ENCODE data around the gene VTI1A. TPM values are rescaled to one million over a fixed set of nuclear protein-coding genes. Genes with fewer than 3 reads are reported as not detected.

Gene VTI1A
- polyA plus RNA-seq, 1 of the 3 experiments (the other 2 are of a cell fraction): 8.3 TPM

GRCh38 chr10:112820320-112820719 is 373.3 kb downstream of the VTI1A start:
- no peaks in the 10 kb centered on the region for H3K36me3 ChIP-seq (replicated peaks in 1 of 2; ENCODE audit: control insufficient read depth in 1 of 2, insufficient read depth in 2 of 2, low read length in 1 of 2)
- H3K9me2 ChIP-seq: no peaks in the 10 kb centered on the region
- peaks cover 3 to 4% of the 10 kb centered on the region in 2 experiments; a peak in 1 of 4 replicates for H3K4me1 ChIP-seq (ENCODE audit: control insufficient read depth in 1 of 2, insufficient read depth in 2 of 2, low read depth in 1 of 2, low read length in 1 of 2)
- H3K4me2 ChIP-seq: no peak overlapping the region
- H3K79me2 ChIP-seq (ENCODE audit: insufficient read depth): no peaks in the 10 kb centered on the region
- CTCF ChIA-PET: interaction anchor here (1.1 kb wide), 1 partner anchor 12 kb away, joined by 4 read pairs; no protein-coding TSS in a partner anchor
- H3K27ac ChIP-seq (ENCODE audit: low read depth in 2 of 2, low read length in 1 of 2): no peak overlapping the region
- H2AFZ ChIP-seq (ENCODE audit: low read depth): no peak overlapping the region
- H3K9ac ChIP-seq: no peak overlapping the region
- TF ChIP-seq MXI1 (IDR thresholded peaks at IDR 0.05; ENCODE audit: low read depth, low read length) (no peak), USF2 (IDR thresholded peaks at IDR 0.05; ENCODE audit: borderline replicate concordance, low read depth, low read length) (no peak), EZH2phosphoT487 (IDR thresholded peaks at IDR 0.05; ENCODE audit: borderline replicate concordance, low read depth) (no peak), MEF2A (IDR thresholded peaks at IDR 0.05; ENCODE audit: borderline replicate concordance, low read depth) (no peak), FOSL2 (IDR thresholded peaks at IDR 0.05; ENCODE audit: borderline replicate concordance, low read depth) (no peak), RCOR1 (IDR thresholded peaks at IDR 0.05; ENCODE audit: low read length) (no peak), CHD2 (IDR thresholded peaks at IDR 0.05; ENCODE audit: low read length, partially characterized antibody) (no peak), IRF3 (IDR thresholded peaks at IDR 0.05; ENCODE audit: low read depth, low read length) (no peak)
- 80% methylated on average over 1 of the region's 1 CpG for WGBS (ENCODE audit: low lambda C conversion rate)
- no peaks in the 10 kb centered on the region for H3K9me3 ChIP-seq
- no peak overlapping the region for H3K4me3 ChIP-seq (ENCODE audit: low read depth in 2 of 2, low read length in 1 of 2)
- no peaks in the 10 kb centered on the region for H3K27me3 ChIP-seq (ENCODE audit: insufficient read depth)
- H3F3A ChIP-seq (replicated peaks; ENCODE audit: insufficient read depth): no peaks in the 10 kb centered on the region
- H4K20me1 ChIP-seq (ENCODE audit: insufficient read depth): no peaks in the 10 kb centered on the region
- POLR2A ChIA-PET: no interaction called here
- no peak for DNase-seq

GRCh38 chr10:112821038-112821437 is 374.0 kb downstream of the VTI1A start:
- DNase-seq: no peak
- Histone ChIP-seq H2AFZ (ENCODE audit: low read depth) (no peak overlapping the region), H3F3A (replicated peaks; ENCODE audit: insufficient read depth) (no peaks in the 10 kb centered on the region), H3K9me2 (no peaks in the 10 kb centered on the region), H3K4me3 (ENCODE audit: low read depth in 2 of 2, low read length in 1 of 2) (no peak overlapping the region), H3K79me2 (ENCODE audit: insufficient read depth) (no peaks in the 10 kb centered on the region), H3K4me1 (ENCODE audit: control insufficient read depth in 1 of 2, insufficient read depth in 2 of 2, low read depth in 1 of 2, low read length in 1 of 2) (peaks cover 1 to 11% of the 10 kb centered on the region in 2 experiments; a peak in 2 of 4 replicates), H3K9me3 (no peaks in the 10 kb centered on the region), H4K20me1 (ENCODE audit: insufficient read depth) (no peaks in the 10 kb centered on the region), H3K36me3 (replicated peaks in 1 of 2; ENCODE audit: control insufficient read depth in 1 of 2, insufficient read depth in 2 of 2, low read length in 1 of 2) (no peaks in the 10 kb centered on the region), H3K9ac (no peak overlapping the region), H3K27me3 (ENCODE audit: insufficient read depth) (no peaks in the 10 kb centered on the region), H3K27ac (ENCODE audit: low read depth in 2 of 2, low read length in 1 of 2) (no peak overlapping the region), H3K4me2 (no peak overlapping the region)
- ChIA-PET CTCF (interaction anchor here (1.1 kb wide), 1 partner anchor 12 kb away, joined by 4 read pairs; no protein-coding TSS in a partner anchor), POLR2A (no interaction called here)
- WGBS (ENCODE audit: low lambda C conversion rate): 96% methylated on average over 19 of the region's 19 CpGs
- TF ChIP-seq, protein P1, sequence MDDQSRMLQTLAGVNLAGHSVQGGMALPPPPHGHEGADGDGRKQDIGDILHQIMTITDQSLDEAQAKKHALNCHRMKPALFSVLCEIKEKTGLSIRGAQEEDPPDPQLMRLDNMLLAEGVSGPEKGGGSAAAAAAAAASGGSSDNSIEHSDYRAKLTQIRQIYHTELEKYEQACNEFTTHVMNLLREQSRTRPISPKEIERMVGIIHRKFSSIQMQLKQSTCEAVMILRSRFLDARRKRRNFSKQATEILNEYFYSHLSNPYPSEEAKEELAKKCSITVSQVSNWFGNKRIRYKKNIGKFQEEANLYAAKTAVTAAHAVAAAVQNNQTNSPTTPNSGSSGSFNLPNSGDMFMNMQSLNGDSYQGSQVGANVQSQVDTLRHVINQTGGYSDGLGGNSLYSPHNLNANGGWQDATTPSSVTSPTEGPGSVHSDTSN (IDR thresholded peaks at IDR 0.05): no peak
- no peak for TF ChIP-seq ELF1 (IDR thresholded peaks at IDR 0.05)
- no peak for TF ChIP-seq MAX (IDR thresholded peaks at IDR 0.05; ENCODE audit: low read depth)
- TF ChIP-seq SMC3 (IDR thresholded peaks at IDR 0.05; ENCODE audit: low read depth, low read length): no peak
- TF ChIP-seq TEAD4 (IDR thresholded peaks at IDR 0.05; ENCODE audit: borderline replicate concordance, insufficient read depth): no peak
- TF ChIP-seq RAD21 (IDR thresholded peaks at IDR 0.05; ENCODE audit: low read length): no peak
- no peak for TF ChIP-seq RCOR1 (IDR thresholded peaks at IDR 0.05; ENCODE audit: low read length)
- TF ChIP-seq TCF12 (IDR thresholded peaks at IDR 0.05): no peak
- TF ChIP-seq GATA2 (CRISPR knock-in tag; IDR thresholded peaks at IDR 0.05): no peak
- TF ChIP-seq, protein P2, sequence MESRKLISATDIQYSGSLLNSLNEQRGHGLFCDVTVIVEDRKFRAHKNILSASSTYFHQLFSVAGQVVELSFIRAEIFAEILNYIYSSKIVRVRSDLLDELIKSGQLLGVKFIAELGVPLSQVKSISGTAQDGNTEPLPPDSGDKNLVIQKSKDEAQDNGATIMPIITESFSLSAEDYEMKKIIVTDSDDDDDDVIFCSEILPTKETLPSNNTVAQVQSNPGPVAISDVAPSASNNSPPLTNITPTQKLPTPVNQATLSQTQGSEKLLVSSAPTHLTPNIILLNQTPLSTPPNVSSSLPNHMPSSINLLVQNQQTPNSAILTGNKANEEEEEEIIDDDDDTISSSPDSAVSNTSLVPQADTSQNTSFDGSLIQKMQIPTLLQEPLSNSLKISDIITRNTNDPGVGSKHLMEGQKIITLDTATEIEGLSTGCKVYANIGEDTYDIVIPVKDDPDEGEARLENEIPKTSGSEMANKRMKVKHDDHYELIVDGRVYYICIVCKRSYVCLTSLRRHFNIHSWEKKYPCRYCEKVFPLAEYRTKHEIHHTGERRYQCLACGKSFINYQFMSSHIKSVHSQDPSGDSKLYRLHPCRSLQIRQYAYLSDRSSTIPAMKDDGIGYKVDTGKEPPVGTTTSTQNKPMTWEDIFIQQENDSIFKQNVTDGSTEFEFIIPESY (IDR thresholded peaks at IDR 0.05; ENCODE audit: borderline replicate concordance, low read depth): no peak
- TF ChIP-seq NRF1 (IDR thresholded peaks at IDR 0.05; ENCODE audit: low read depth, low read length): no peak
- no peak for TF ChIP-seq IRF3 (IDR thresholded peaks at IDR 0.05; ENCODE audit: low read depth, low read length)
